Endothelial cell of umbilical vein (primary cell): ENCODE results near the gene METTL14. TPM values are rescaled to one million over a fixed set of nuclear protein-coding genes. Genes with fewer than 3 reads are reported as not detected.
"Not testable (repeated sequence)": the region's sequence is repeated elsewhere in the genome, so short reads cannot be mapped to it uniquely, and the experiment has no call there.

Experiments used
- Bru-seq: library from RNA; stranded (reverse); fragments of 400-500 nt; gene quantifications from one replicate; lab custom pipeline; 2021; lab: Mats Ljungman, UMichigan
- BruChase-seq, 2 experiments: library from RNA; stranded (reverse); fragments of 400-500 nt; gene quantifications; one replicate each; lab custom pipeline; 2021; lab: Mats Ljungman, UMichigan
- BruUV-seq: library from RNA; stranded (reverse); fragments of 400-500 nt; replicated peaks from 2 replicates; lab custom pipeline; 2021; lab: Mats Ljungman, UMichigan
- CTCF ChIA-PET: fragments of 300-600, 350-600 bp; sonication (Branson Sonifier 250); formaldehyde crosslinking; loops from one replicate; lab custom pipeline; 2021; ENCODE audit warnings: antibody characterized with exemption, inconsistent platforms; lab: Charles Lee
- POLR2A ChIA-PET: fragments of 300-600, 350-600 bp; sonication (Branson Sonifier 250); formaldehyde crosslinking; loops from one replicate; lab custom pipeline; 2021; ENCODE audit warnings: antibody characterized with exemption, inconsistent platforms; lab: Charles Lee
- DNase-seq: peaks from one replicate; pipeline ENCODE4 v3.0.0-alpha.2; 2011; ENCODE audit warnings: low read depth, low spot score
- FAIRE-seq: peaks from 2 replicates; lab custom pipeline; 2011; peaks lifted over from hg19 to GRCh38; lab: Jason Lieb, UNC
- H2AFZ ChIP-seq: 2 replicates; pipeline ENCODE4 v1.6.0; 2012; ENCODE audit warnings: low read depth, low read length, control low read depth, inconsistent platforms
- H3K27ac ChIP-seq: 2 replicates; pipeline ENCODE4 v1.5.1; 2011; ENCODE audit warnings: low read depth, mild to moderate bottlenecking, control low read depth, low read length, moderate library complexity; ENCODE audit not compliant: insufficient read depth
- H3K27me3 ChIP-seq, 2 experiments: 2 replicates each; pipeline versions ENCODE4 v1.6.0 to v1.6.1; 2011; ENCODE audit warnings: low read length in 2 of 2, mixed read lengths in 1 of 2; ENCODE audit not compliant: control insufficient read depth in 2 of 2, insufficient read depth in 2 of 2
- H3K36me3 ChIP-seq, 2 experiments: 2 replicates in 1 of 2; 3 replicates in 1 of 2; pipeline ENCODE4 v1.5.1; 2011; ENCODE audit warnings: low read length in 2 of 2, mild to moderate bottlenecking in 1 of 2, moderate library complexity in 1 of 2; ENCODE audit not compliant: control insufficient read depth in 2 of 2, insufficient read depth in 2 of 2; ENCODE audit errors: extremely low read depth in 1 of 2
- H3K4me1 ChIP-seq: 3 replicates; pipeline ENCODE4 v1.5.1; 2011; ENCODE audit warnings: mild to moderate bottlenecking, low read length; ENCODE audit not compliant: control insufficient read depth, insufficient read depth; ENCODE audit errors: extremely low read depth
- H3K4me2 ChIP-seq: 2 replicates; pipeline ENCODE4 v1.6.1; 2011; ENCODE audit warnings: low read length, control low read depth, mixed read lengths; ENCODE audit not compliant: insufficient read depth
- H3K4me3 ChIP-seq, 3 experiments: fragments of 200-600 bp in 1 of 3; sonication (generic), shearing (Covaris generic) in 1 of 3; replicated peaks in 1 of 3; 2 replicates each; pipeline ENCODE4 v1.5.1; 2011 to 2016; ENCODE audit warnings: control low read depth in 3 of 3, low read length in 3 of 3, mild to moderate bottlenecking in 2 of 3, inconsistent platforms in 1 of 3, low read depth in 1 of 3, moderate library complexity in 1 of 3; ENCODE audit not compliant: insufficient read depth in 1 of 3
- H3K79me2 ChIP-seq: 2 replicates; pipeline ENCODE4 v1.6.0; 2012; ENCODE audit warnings: low read length, inconsistent platforms; ENCODE audit not compliant: control insufficient read depth, insufficient read depth
- H3K9ac ChIP-seq: replicated peaks from 2 replicates; pipeline ENCODE3; 2011; ENCODE audit warnings: low read length, control low read depth; ENCODE audit not compliant: insufficient read depth; ENCODE audit errors: extremely low read depth
- H3K9me1 ChIP-seq: replicated peaks from 3 replicates; pipeline ENCODE4 v1.6.0; 2011; ENCODE audit warnings: mild to moderate bottlenecking, low read length; ENCODE audit not compliant: control insufficient read depth, insufficient read depth; ENCODE audit errors: extremely low read depth
- H3K9me3 ChIP-seq: replicated peaks from 2 replicates; pipeline ENCODE4 v1.5.1; 2012; ENCODE audit warnings: low read length, inconsistent platforms; ENCODE audit not compliant: control insufficient read depth, insufficient read depth
- H4K20me1 ChIP-seq: replicated peaks from 2 replicates; pipeline ENCODE3; 2011; ENCODE audit warnings: mild to moderate bottlenecking, low read length; ENCODE audit not compliant: control insufficient read depth, insufficient read depth; ENCODE audit errors: extremely low read depth
- CTCF ChIP-seq, 2 donors: IDR thresholded peaks; 1 replicate in 1 of 2; 2 replicates in 1 of 2; pipeline ENCODE4 v1.5.1; 2011; ENCODE audit warnings: low read length in 2 of 2, mild to moderate bottlenecking in 2 of 2, moderate library complexity in 2 of 2, control low read depth in 1 of 2, inconsistent platforms in 1 of 2, low read depth in 1 of 2; ENCODE audit not compliant: insufficient read depth in 1 of 2; ENCODE audit errors: extremely low read depth in 1 of 2
- EZH2 ChIP-seq: IDR thresholded peaks from 2 replicates; pipeline ENCODE4 v1.6.1; 2012; ENCODE audit warnings: borderline replicate concordance, low read depth, mild to moderate bottlenecking, moderate library complexity, low read length, inconsistent platforms; ENCODE audit not compliant: severe bottlenecking
- FOS ChIP-seq: IDR thresholded peaks from 2 replicates; pipeline ENCODE4 v1.6.1; 2011; ENCODE audit warnings: mild to moderate bottlenecking, low read length, moderate library complexity, borderline replicate concordance; ENCODE audit not compliant: insufficient read depth
- GATA2 ChIP-seq: IDR thresholded peaks from 2 replicates; pipeline ENCODE4 v1.7.0; 2011; ENCODE audit warnings: low read depth, mild to moderate bottlenecking, moderate library complexity, mixed read lengths, low read length; ENCODE audit not compliant: insufficient read length, insufficient read depth
- JUN ChIP-seq: IDR thresholded peaks from 2 replicates; pipeline ENCODE4 v1.6.1; 2011; ENCODE audit warnings: borderline replicate concordance, low read depth; ENCODE audit not compliant: insufficient read length, insufficient read depth
- MYC ChIP-seq: IDR thresholded peaks from one replicate; pipeline ENCODE4 v1.6.1; 2011; ENCODE audit warnings: mild to moderate bottlenecking, low read depth, low read length
- POLR2A ChIP-seq: IDR thresholded peaks from 2 replicates; pipeline ENCODE4 v1.6.1; 2012; ENCODE audit warnings: low read depth, mild to moderate bottlenecking, control low read depth, low read length
- POLR2AphosphoS5 ChIP-seq: IDR thresholded peaks from 2 replicates; pipeline ENCODE4 v1.6.1; 2012; ENCODE audit warnings: low read depth, mild to moderate bottlenecking, control low read depth, low read length, moderate library complexity; ENCODE audit not compliant: insufficient read depth
- dilution Hi-C: fragments of 300-500 bp; cut with MboI; formaldehyde crosslinking; loops from one replicate; pipeline ENCODE4 v1.15.0; 2019; ENCODE audit warnings: low sequenced_read_pairs; ENCODE audit not compliant: extremely low pct_ligation_motif_present
- intact Hi-C: fragments of 100-400 bp; cut with micrococcal nuclease; formaldehyde crosslinking; loops from one replicate; pipeline ENCODE4 v1.10.0; 2022
- long read RNA-seq: library from polyadenylated mRNA; stranded (forward); transcript quantifications from one replicate; pipeline ENCODE4 v2.0.0, GENCODE V29; 2021
- polyA minus RNA-seq, 3 experiments: library from RNA; depleted of rRNA, polyadenylated mRNA; stranded (reverse); fragments of >200 nt; gene quantifications; 1 replicate in 1 of 3; 2 replicates in 2 of 3; pipeline ENCODE4 v1.2.3, GENCODE V29; 2011
- polyA plus RNA-seq, 4 experiments: library from polyadenylated mRNA; depleted of rRNA in 3 of 4; stranded (reverse) in 3 of 4; unstranded in 1 of 4; fragments of >200 nt; gene quantifications; 2 replicates each; pipeline versions ENCODE4 v1.2.1 to v1.2.3, GENCODE V29; 2011 to 2012; ENCODE audit warnings: missing spikeins in 1 of 4
- total RNA-seq: library from RNA; stranded (reverse); gene quantifications from 2 replicates; pipeline ENCODE4 v1.2.3, GENCODE V29; 2021
- TF ChIP-seq, protein P1 (sequence below): IDR thresholded peaks from 2 replicates; pipeline ENCODE4 v1.6.1; 2011; ENCODE audit not compliant: insufficient read depth, insufficient read length

The METTL14 gene
- total RNA-seq = 38.6 and 42.9 TPM in 2 replicates
- 5.5 and 6.5 TPM in 2 replicates for polyA plus RNA-seq
- 10.0 and 13.2 TPM in 2 replicates for polyA plus RNA-seq (2011; cell fraction: cytosol; rRNA removed)
- polyA plus RNA-seq (2011; cell fraction: nucleus; rRNA removed) = 13.6 and 23.6 TPM in 2 replicates
- polyA plus RNA-seq (2012) = 18.1 and 20.6 TPM in 2 replicates
- polyA minus RNA-seq = 10.3 and 12.4 TPM in 2 replicates
- polyA minus RNA-seq (2011; cell fraction: cytosol; rRNA and poly(A)+ RNA removed) = 3.2 TPM
- polyA minus RNA-seq (2011; cell fraction: nucleus; rRNA and poly(A)+ RNA removed) = 6.5 and 9.0 TPM in 2 replicates
- Bru-seq, nascent RNA = percentile 79 among the genes with signal in this experiment
- percentile 72 among the genes with signal in this experiment for BruChase-seq, experiment 1, labeled RNA remaining after a 6-hour chase
- percentile 85 among the genes with signal in this experiment for BruChase-seq, experiment 2, labeled RNA remaining after a 2-hour chase
- long read RNA-seq, full-length matches to known transcripts = 18 of 27 reads
- long read RNA-seq, partial matches to known transcripts = 4 of 27 reads
- long read RNA-seq, other reads (novel, unspliced or antisense) = 5 of 27 reads

GRCh38 chr4:118684873-118685811 lies at the start of gene METTL14:
Gene METTL14 (plus strand): TSS chr4:118685392. CDS start chr4:118685535, 143 bp downstream.
- H3K27me3 ChIP-seq = no peaks in the 10 kb centered on the region
- peak within 1 kb of the TSS; percentile 71 for H2AFZ ChIP-seq
- DNase-seq (peak; percentile 94), FAIRE-seq (peak; percentile 98)
- intact Hi-C loops (loop anchor here (2.0 to 10.0 kb wide), 4 partner anchors 150 to 410 kb away; partner anchors contain the start of gene SYNPO2), dilution Hi-C loops (no loop called here)
- H3K9me3 ChIP-seq = no peaks in the 10 kb centered on the region
- peaks cover 20% of the 10 kb centered on the region for H3K79me2 ChIP-seq
- peak within 1 kb of the TSS; percentile 90 for H3K4me2 ChIP-seq
- peak within 1 kb of the TSS; percentile 70 for H3K9ac ChIP-seq
- H3K27ac ChIP-seq = peak within 1 kb of the TSS; percentile 44
- ChIA-PET POLR2A (interaction anchor here (0.7 kb wide), 1 partner anchor 36 kb away, joined by 3 read pairs; no protein-coding TSS in a partner anchor), CTCF (interaction anchor here (0.7 to 1.9 kb wide), 10 partner anchors 8 to 285 kb away, joined by 3 to 12 read pairs (median 4); no protein-coding TSS in a partner anchor)
- no peaks in the 10 kb centered on the region for H3K9me1 ChIP-seq
- peaks cover 0 to 2% of the 10 kb centered on the region in 2 experiments for H3K36me3 ChIP-seq
- no peaks in the 10 kb centered on the region for H4K20me1 ChIP-seq
- peaks cover 11% of the 10 kb centered on the region for H3K4me1 ChIP-seq
- peak within 1 kb of the TSS; percentile 74 to 95 (median 82) for H3K4me3 ChIP-seq
- TF ChIP-seq CTCF (IDR thresholded peaks at IDR 0.05; ENCODE audit: extremely low read depth in 1 of 2, insufficient read depth in 1 of 2, low read depth in 1 of 2, low read length in 2 of 2) (peak in 1 of 2 donors; percentile 2), FOS (no peak), MYC (no peak), EZH2 (no peak), POLR2A (peak; percentile 89), POLR2AphosphoS5 (peak; percentile 76), GATA2 (no peak), JUN (no peak)
- TF ChIP-seq, protein P1, sequence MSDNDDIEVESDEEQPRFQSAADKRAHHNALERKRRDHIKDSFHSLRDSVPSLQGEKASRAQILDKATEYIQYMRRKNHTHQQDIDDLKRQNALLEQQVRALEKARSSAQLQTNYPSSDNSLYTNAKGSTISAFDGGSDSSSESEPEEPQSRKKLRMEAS = no peak
- BruUV-seq = TSS peak; percentile 89

- H4K20me1 ChIP-seq, H3K79me2 ChIP-seq, H3K9ac ChIP-seq, H3K4me3 ChIP-seq, H3K4me1 ChIP-seq, H3K4me2 ChIP-seq, CTCF ChIA-PET, BruUV-seq, H3K36me3 ChIP-seq, H3K9me3 ChIP-seq, H3K9me1 ChIP-seq, DNase-seq, H3K27me3 ChIP-seq, intact Hi-C loops, H2AFZ ChIP-seq, FAIRE-seq, dilution Hi-C loops, H3K27ac ChIP-seq, POLR2A ChIA-PET: not testable (repeated sequence)
Observed at GRCh38 chr4:118636126-118636525, 49.1 kb upstream of the METTL14 start.
